Endothelial cell of umbilical vein (primary cell): ENCODE data around the gene VEGFA. TPM values are rescaled to one million over a fixed set of nuclear protein-coding genes. Genes with fewer than 3 reads are reported as not detected.

ENCODE experiments used
- BruUV-seq: library from RNA; stranded (reverse); fragments of 400-500 nt; replicated peaks from 2 replicates; lab custom pipeline; 2021; lab: Mats Ljungman, UMichigan
- CTCF ChIA-PET: fragments of 300-600, 350-600 bp; sonication (Branson Sonifier 250); formaldehyde crosslinking; loops from one replicate; lab custom pipeline; 2021; ENCODE audit warnings: antibody characterized with exemption, inconsistent platforms; lab: Charles Lee
- POLR2A ChIA-PET: fragments of 300-600, 350-600 bp; sonication (Branson Sonifier 250); formaldehyde crosslinking; loops from one replicate; lab custom pipeline; 2021; ENCODE audit warnings: antibody characterized with exemption, inconsistent platforms; lab: Charles Lee
- DNase-seq: peaks from one replicate; pipeline ENCODE4 v3.0.0-alpha.2; 2011; ENCODE audit warnings: low read depth, low spot score
- FAIRE-seq: peaks from 2 replicates; lab custom pipeline; 2011; peaks lifted over from hg19 to GRCh38; lab: Jason Lieb, UNC
- H2AFZ ChIP-seq: 2 replicates; pipeline ENCODE4 v1.6.0; 2012; ENCODE audit warnings: low read depth, low read length, control low read depth, inconsistent platforms
- H3K27ac ChIP-seq: 2 replicates; pipeline ENCODE4 v1.5.1; 2011; ENCODE audit warnings: low read depth, mild to moderate bottlenecking, control low read depth, low read length, moderate library complexity; ENCODE audit not compliant: insufficient read depth
- H3K27me3 ChIP-seq, 2 experiments: 2 replicates each; pipeline versions ENCODE4 v1.6.0 to v1.6.1; 2011; ENCODE audit warnings: low read length in 2 of 2, mixed read lengths in 1 of 2; ENCODE audit not compliant: control insufficient read depth in 2 of 2, insufficient read depth in 2 of 2
- H3K36me3 ChIP-seq, 2 experiments: 2 replicates in 1 of 2; 3 replicates in 1 of 2; pipeline ENCODE4 v1.5.1; 2011; ENCODE audit warnings: low read length in 2 of 2, mild to moderate bottlenecking in 1 of 2, moderate library complexity in 1 of 2; ENCODE audit not compliant: control insufficient read depth in 2 of 2, insufficient read depth in 2 of 2; ENCODE audit errors: extremely low read depth in 1 of 2
- H3K4me1 ChIP-seq: 3 replicates; pipeline ENCODE4 v1.5.1; 2011; ENCODE audit warnings: mild to moderate bottlenecking, low read length; ENCODE audit not compliant: control insufficient read depth, insufficient read depth; ENCODE audit errors: extremely low read depth
- H3K4me2 ChIP-seq: 2 replicates; pipeline ENCODE4 v1.6.1; 2011; ENCODE audit warnings: low read length, control low read depth, mixed read lengths; ENCODE audit not compliant: insufficient read depth
- H3K4me3 ChIP-seq, 3 experiments: fragments of 200-600 bp in 1 of 3; sonication (generic), shearing (Covaris generic) in 1 of 3; replicated peaks in 1 of 3; 2 replicates each; pipeline ENCODE4 v1.5.1; 2011 to 2016; ENCODE audit warnings: control low read depth in 3 of 3, low read length in 3 of 3, mild to moderate bottlenecking in 2 of 3, inconsistent platforms in 1 of 3, low read depth in 1 of 3, moderate library complexity in 1 of 3; ENCODE audit not compliant: insufficient read depth in 1 of 3
- H3K79me2 ChIP-seq: 2 replicates; pipeline ENCODE4 v1.6.0; 2012; ENCODE audit warnings: low read length, inconsistent platforms; ENCODE audit not compliant: control insufficient read depth, insufficient read depth
- H3K9ac ChIP-seq: replicated peaks from 2 replicates; pipeline ENCODE3; 2011; ENCODE audit warnings: low read length, control low read depth; ENCODE audit not compliant: insufficient read depth; ENCODE audit errors: extremely low read depth
- H3K9me1 ChIP-seq: replicated peaks from 3 replicates; pipeline ENCODE4 v1.6.0; 2011; ENCODE audit warnings: mild to moderate bottlenecking, low read length; ENCODE audit not compliant: control insufficient read depth, insufficient read depth; ENCODE audit errors: extremely low read depth
- H3K9me3 ChIP-seq: replicated peaks from 2 replicates; pipeline ENCODE4 v1.5.1; 2012; ENCODE audit warnings: low read length, inconsistent platforms; ENCODE audit not compliant: control insufficient read depth, insufficient read depth
- H4K20me1 ChIP-seq: replicated peaks from 2 replicates; pipeline ENCODE3; 2011; ENCODE audit warnings: mild to moderate bottlenecking, low read length; ENCODE audit not compliant: control insufficient read depth, insufficient read depth; ENCODE audit errors: extremely low read depth
- CTCF ChIP-seq, 2 donors: IDR thresholded peaks; 1 replicate in 1 of 2; 2 replicates in 1 of 2; pipeline ENCODE4 v1.5.1; 2011; ENCODE audit warnings: low read length in 2 of 2, mild to moderate bottlenecking in 2 of 2, moderate library complexity in 2 of 2, control low read depth in 1 of 2, inconsistent platforms in 1 of 2, low read depth in 1 of 2; ENCODE audit not compliant: insufficient read depth in 1 of 2; ENCODE audit errors: extremely low read depth in 1 of 2
- EZH2 ChIP-seq: IDR thresholded peaks from 2 replicates; pipeline ENCODE4 v1.6.1; 2012; ENCODE audit warnings: borderline replicate concordance, low read depth, mild to moderate bottlenecking, moderate library complexity, low read length, inconsistent platforms; ENCODE audit not compliant: severe bottlenecking
- FOS ChIP-seq: IDR thresholded peaks from 2 replicates; pipeline ENCODE4 v1.6.1; 2011; ENCODE audit warnings: mild to moderate bottlenecking, low read length, moderate library complexity, borderline replicate concordance; ENCODE audit not compliant: insufficient read depth
- GATA2 ChIP-seq: IDR thresholded peaks from 2 replicates; pipeline ENCODE4 v1.7.0; 2011; ENCODE audit warnings: low read depth, mild to moderate bottlenecking, moderate library complexity, mixed read lengths, low read length; ENCODE audit not compliant: insufficient read length, insufficient read depth
- JUN ChIP-seq: IDR thresholded peaks from 2 replicates; pipeline ENCODE4 v1.6.1; 2011; ENCODE audit warnings: borderline replicate concordance, low read depth; ENCODE audit not compliant: insufficient read length, insufficient read depth
- MAX ChIP-seq: IDR thresholded peaks from 2 replicates; pipeline ENCODE4 v1.6.1; 2011; ENCODE audit not compliant: insufficient read depth, insufficient read length
- MYC ChIP-seq: IDR thresholded peaks from one replicate; pipeline ENCODE4 v1.6.1; 2011; ENCODE audit warnings: mild to moderate bottlenecking, low read depth, low read length
- POLR2A ChIP-seq: IDR thresholded peaks from 2 replicates; pipeline ENCODE4 v1.6.1; 2012; ENCODE audit warnings: low read depth, mild to moderate bottlenecking, control low read depth, low read length
- POLR2AphosphoS5 ChIP-seq: IDR thresholded peaks from 2 replicates; pipeline ENCODE4 v1.6.1; 2012; ENCODE audit warnings: low read depth, mild to moderate bottlenecking, control low read depth, low read length, moderate library complexity; ENCODE audit not compliant: insufficient read depth
- dilution Hi-C: fragments of 300-500 bp; cut with MboI; formaldehyde crosslinking; loops from one replicate; pipeline ENCODE4 v1.15.0; 2019; ENCODE audit warnings: low sequenced_read_pairs; ENCODE audit not compliant: extremely low pct_ligation_motif_present
- intact Hi-C: fragments of 100-400 bp; cut with micrococcal nuclease; formaldehyde crosslinking; loops from one replicate; pipeline ENCODE4 v1.10.0; 2022
- polyA plus RNA-seq, 4 experiments: library from polyadenylated mRNA; depleted of rRNA in 3 of 4; stranded (reverse) in 3 of 4; unstranded in 1 of 4; fragments of >200 nt; gene quantifications; 2 replicates each; pipeline versions ENCODE4 v1.2.1 to v1.2.3, GENCODE V29; 2011 to 2012; ENCODE audit warnings: missing spikeins in 1 of 4
- total RNA-seq: library from RNA; stranded (reverse); gene quantifications from 2 replicates; pipeline ENCODE4 v1.2.3, GENCODE V29; 2021

Gene VEGFA
- total and polyA plus RNA-seq, 2 donors (not counting 3 experiments of a cell fraction or from before 2014, with no cell fraction given) = 18.1 to 19.9 TPM

DNA sequence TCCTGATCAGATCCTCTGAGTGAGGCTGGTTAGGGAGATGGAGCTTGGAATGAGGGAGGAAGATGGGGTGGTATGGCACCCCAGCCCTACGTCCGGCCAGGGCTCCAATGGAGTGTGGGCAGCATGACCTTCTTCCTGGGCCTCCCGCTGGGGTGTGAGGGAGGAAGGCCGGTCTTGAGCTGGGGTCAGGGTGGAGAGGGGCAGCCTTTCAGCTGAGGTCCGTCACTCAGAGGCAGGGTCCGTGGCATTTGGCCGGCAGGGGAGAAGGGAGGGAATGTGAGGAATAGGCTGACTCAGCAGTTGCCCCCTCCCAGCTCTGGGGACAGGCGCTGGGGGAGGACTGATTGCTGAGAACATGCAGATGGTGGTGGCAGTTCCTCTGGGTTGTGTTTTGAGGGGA is 25.5 kb upstream of the VEGFA start:
- FAIRE-seq (no peak), DNase-seq (no peak)
- Histone ChIP-seq H3K4me3 (no peak overlapping the region), H3K9me3 (no peaks in the 10 kb centered on the region), H3K27me3 (no peaks in the 10 kb centered on the region), H3K79me2 (no peaks in the 10 kb centered on the region), H3K27ac (no peak overlapping the region), H3K9ac (no peak overlapping the region), H3K36me3 (no peaks in the 10 kb centered on the region), H3K4me1 (no peaks in the 10 kb centered on the region), H3K9me1 (no peaks in the 10 kb centered on the region), H2AFZ (no peak overlapping the region), H3K4me2 (no peak overlapping the region), H4K20me1 (no peaks in the 10 kb centered on the region)
- intact Hi-C loops (no loop called here), dilution Hi-C loops (no loop called here)
- no TSS peak for BruUV-seq
- no peak for TF ChIP-seq POLR2A
- TF ChIP-seq CTCF (IDR thresholded peaks at IDR 0.05; ENCODE audit: extremely low read depth in 1 of 2, insufficient read depth in 1 of 2, low read depth in 1 of 2, low read length in 2 of 2) = no peak
- TF ChIP-seq FOS = no peak
- no peak for TF ChIP-seq POLR2AphosphoS5
- no peak for TF ChIP-seq JUN
- no peak for TF ChIP-seq EZH2
- TF ChIP-seq GATA2 = no peak
- no peak for TF ChIP-seq MAX
- TF ChIP-seq MYC = no peak
- POLR2A ChIA-PET = interaction anchor here (0.5 kb wide), 1 partner anchor 24 kb away, joined by 3 read pairs; no protein-coding TSS in a partner anchor
- CTCF ChIA-PET = interaction anchor here (0.8 to 3.5 kb wide), 8 partner anchors 9 to 335 kb away, joined by 3 to 12 read pairs (median 5); no protein-coding TSS in a partner anchor
